ENCODE data around the gene RFTN1. TPM values are rescaled to one million over a fixed set of nuclear protein-coding genes. Genes with fewer than 3 reads are reported as not detected.
A peak's percentile ranks its signal among the peaks of the same experiment; 100 is the strongest.

The RFTN1 gene
- total and polyA plus RNA-seq, 2 donors from 2014 or later = 15.3 to 34.1 TPM

GRCh38 chr3:16432714-16433113 is 80.8 kb downstream of the RFTN1 start:
- Histone ChIP-seq H3K36me3 (ENCODE audit: control insufficient read depth in 2 of 3, insufficient read depth in 3 of 3, low read length in 3 of 3) (no peaks in the 10 kb centered on the region), H3K27me3 (ENCODE audit: control insufficient read depth, insufficient read depth, low read length) (no peaks in the 10 kb centered on the region), H3K27ac (ENCODE audit: low read depth in 2 of 2, low read length in 2 of 2) (no peak overlapping the region), H3K9me3 (ENCODE audit: control insufficient read depth in 2 of 3, insufficient read depth in 1 of 3, low read length in 3 of 3) (no peaks in the 10 kb centered on the region), H3K4me3 (ENCODE audit: low read length in 3 of 3) (no peak overlapping the region), H3K9ac (ENCODE audit: low read length in 3 of 3) (no peak overlapping the region), H3K4me1 (ENCODE audit: control insufficient read depth in 2 of 3, insufficient read depth in 2 of 3, low read depth in 1 of 3, low read length in 3 of 3) (no peaks in the 10 kb centered on the region)
- intact Hi-C loops (cut with DNase I) = no loop called here
- no peak for FAIRE-seq
- TF ChIP-seq, protein P1, sequence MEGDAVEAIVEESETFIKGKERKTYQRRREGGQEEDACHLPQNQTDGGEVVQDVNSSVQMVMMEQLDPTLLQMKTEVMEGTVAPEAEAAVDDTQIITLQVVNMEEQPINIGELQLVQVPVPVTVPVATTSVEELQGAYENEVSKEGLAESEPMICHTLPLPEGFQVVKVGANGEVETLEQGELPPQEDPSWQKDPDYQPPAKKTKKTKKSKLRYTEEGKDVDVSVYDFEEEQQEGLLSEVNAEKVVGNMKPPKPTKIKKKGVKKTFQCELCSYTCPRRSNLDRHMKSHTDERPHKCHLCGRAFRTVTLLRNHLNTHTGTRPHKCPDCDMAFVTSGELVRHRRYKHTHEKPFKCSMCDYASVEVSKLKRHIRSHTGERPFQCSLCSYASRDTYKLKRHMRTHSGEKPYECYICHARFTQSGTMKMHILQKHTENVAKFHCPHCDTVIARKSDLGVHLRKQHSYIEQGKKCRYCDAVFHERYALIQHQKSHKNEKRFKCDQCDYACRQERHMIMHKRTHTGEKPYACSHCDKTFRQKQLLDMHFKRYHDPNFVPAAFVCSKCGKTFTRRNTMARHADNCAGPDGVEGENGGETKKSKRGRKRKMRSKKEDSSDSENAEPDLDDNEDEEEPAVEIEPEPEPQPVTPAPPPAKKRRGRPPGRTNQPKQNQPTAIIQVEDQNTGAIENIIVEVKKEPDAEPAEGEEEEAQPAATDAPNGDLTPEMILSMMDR (IDR thresholded peaks at IDR 0.05; ENCODE audit: borderline replicate concordance, extremely low read depth, insufficient read depth) = no peak
- no peak for DNase-seq

DNA sequence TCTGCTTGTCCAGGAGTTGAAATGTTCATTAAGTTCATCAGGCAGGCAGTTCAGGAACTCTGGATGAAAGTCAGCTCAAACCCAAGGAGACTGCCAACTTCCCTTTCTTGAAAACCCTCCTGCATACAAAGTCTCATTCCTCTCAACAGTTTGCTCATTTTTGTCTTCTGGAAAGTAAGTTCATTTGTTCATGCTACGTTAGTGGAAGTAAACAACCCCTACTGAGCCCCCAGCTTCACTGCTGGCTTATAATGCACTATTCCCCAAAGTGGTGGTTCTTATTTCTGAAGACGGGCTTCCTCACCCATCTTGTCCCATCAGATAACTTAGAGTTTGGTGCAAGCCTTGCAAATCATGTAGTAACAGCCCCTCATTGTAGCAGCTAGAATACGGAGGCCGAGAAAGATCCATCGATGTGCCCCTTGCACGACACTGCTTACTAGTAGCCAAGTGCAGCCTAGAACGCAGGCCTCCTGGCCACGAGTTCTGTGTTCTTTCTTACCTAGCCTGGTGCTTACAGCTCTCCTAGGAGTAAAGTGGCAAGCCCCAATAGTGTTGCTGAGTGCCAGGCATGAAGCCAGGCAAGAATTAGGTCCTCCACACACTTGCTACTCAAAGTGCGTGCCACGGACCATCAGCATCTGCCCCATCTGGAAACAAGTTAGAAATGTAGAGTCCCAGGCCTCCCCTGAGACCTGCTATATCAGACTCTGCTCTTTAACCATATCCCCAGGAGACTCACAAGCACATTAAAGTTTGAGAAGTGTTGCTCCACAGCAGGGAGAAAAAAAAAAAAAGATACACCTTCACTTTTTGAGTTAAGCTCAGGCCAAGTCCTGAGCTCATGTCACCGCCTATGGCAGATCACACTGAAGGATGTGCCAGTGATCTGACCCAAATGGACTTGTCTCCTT is 82.5 kb downstream of the RFTN1 start:
- H3K27ac ChIP-seq (ENCODE audit: low read depth in 2 of 2, low read length in 2 of 2) = no peak overlapping the region
- no peak for FAIRE-seq

DNA sequence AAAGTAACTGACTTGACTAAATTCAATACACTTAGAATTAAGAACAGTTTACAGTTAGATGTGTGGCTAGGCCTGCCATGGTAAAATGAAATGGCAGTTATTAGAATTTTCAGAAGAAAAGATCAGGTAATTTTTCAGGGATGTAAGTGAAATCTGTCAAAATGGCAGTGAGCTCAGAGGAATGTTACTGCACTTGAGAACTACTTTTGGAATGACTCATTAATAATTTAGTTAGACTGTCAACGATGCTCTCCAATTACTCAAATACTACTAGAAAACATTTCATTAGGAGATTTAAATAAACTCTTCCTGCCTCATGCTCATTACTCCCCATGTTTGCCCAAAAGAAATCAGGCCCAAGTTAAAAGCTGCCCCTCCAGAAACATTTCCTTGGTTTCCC is 84.4 kb downstream of the RFTN1 start:
- no peak overlapping the region for H3K9ac ChIP-seq (ENCODE audit: low read length in 3 of 3)
- DNase-seq = no peak
- no peak for FAIRE-seq
- TF ChIP-seq, protein P1 (IDR thresholded peaks at IDR 0.05; ENCODE audit: borderline replicate concordance, extremely low read depth, insufficient read depth) = no peak
- H3K4me3 ChIP-seq (ENCODE audit: low read length in 3 of 3) = no peak overlapping the region
- no peaks in the 10 kb centered on the region for H3K27me3 ChIP-seq (ENCODE audit: control insufficient read depth, insufficient read depth, low read length)
- peak overlapping the region in 1 of 2 donors; percentile 38 for H3K27ac ChIP-seq (ENCODE audit: low read depth in 2 of 2, low read length in 2 of 2)
- intact Hi-C loops (cut with DNase I) = no loop called here
- H3K36me3 ChIP-seq (ENCODE audit: control insufficient read depth in 2 of 3, insufficient read depth in 3 of 3, low read length in 3 of 3) = no peaks in the 10 kb centered on the region
- H3K4me1 ChIP-seq (ENCODE audit: control insufficient read depth in 2 of 3, insufficient read depth in 2 of 3, low read depth in 1 of 3, low read length in 3 of 3) = no peaks in the 10 kb centered on the region
- no peaks in the 10 kb centered on the region for H3K9me3 ChIP-seq (ENCODE audit: control insufficient read depth in 2 of 3, insufficient read depth in 1 of 3, low read length in 3 of 3)

More for the DNA sequence above, 82.5 kb downstream of the RFTN1 start:
- Histone ChIP-seq H3K4me1 (ENCODE audit: control insufficient read depth in 2 of 3, insufficient read depth in 2 of 3, low read depth in 1 of 3, low read length in 3 of 3) (no peaks in the 10 kb centered on the region), H3K9ac (ENCODE audit: low read length in 3 of 3) (no peak overlapping the region), H3K27me3 (ENCODE audit: control insufficient read depth, insufficient read depth, low read length) (no peaks in the 10 kb centered on the region), H3K9me3 (ENCODE audit: control insufficient read depth in 2 of 3, insufficient read depth in 1 of 3, low read length in 3 of 3) (no peaks in the 10 kb centered on the region), H3K36me3 (ENCODE audit: control insufficient read depth in 2 of 3, insufficient read depth in 3 of 3, low read length in 3 of 3) (no peaks in the 10 kb centered on the region), H3K4me3 (ENCODE audit: low read length in 3 of 3) (no peak overlapping the region)
- TF ChIP-seq, protein P1 (IDR thresholded peaks at IDR 0.05; ENCODE audit: borderline replicate concordance, extremely low read depth, insufficient read depth) = no peak
- DNase-seq = no peak
- intact Hi-C loops (cut with DNase I) = no loop called here
